ENCODE data around the gene SH3BP1.

GRCh38 chr22:37663521-37664140 lies 24.2 kb downstream of the SH3BP1 start:
- TF ChIP-seq, protein P1, sequence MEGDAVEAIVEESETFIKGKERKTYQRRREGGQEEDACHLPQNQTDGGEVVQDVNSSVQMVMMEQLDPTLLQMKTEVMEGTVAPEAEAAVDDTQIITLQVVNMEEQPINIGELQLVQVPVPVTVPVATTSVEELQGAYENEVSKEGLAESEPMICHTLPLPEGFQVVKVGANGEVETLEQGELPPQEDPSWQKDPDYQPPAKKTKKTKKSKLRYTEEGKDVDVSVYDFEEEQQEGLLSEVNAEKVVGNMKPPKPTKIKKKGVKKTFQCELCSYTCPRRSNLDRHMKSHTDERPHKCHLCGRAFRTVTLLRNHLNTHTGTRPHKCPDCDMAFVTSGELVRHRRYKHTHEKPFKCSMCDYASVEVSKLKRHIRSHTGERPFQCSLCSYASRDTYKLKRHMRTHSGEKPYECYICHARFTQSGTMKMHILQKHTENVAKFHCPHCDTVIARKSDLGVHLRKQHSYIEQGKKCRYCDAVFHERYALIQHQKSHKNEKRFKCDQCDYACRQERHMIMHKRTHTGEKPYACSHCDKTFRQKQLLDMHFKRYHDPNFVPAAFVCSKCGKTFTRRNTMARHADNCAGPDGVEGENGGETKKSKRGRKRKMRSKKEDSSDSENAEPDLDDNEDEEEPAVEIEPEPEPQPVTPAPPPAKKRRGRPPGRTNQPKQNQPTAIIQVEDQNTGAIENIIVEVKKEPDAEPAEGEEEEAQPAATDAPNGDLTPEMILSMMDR (IDR thresholded peaks at IDR 0.05), result no peak
- TF ChIP-seq EZH2 (IDR thresholded peaks at IDR 0.05), result no peak
